WTC11 (cell line): ENCODE data around the gene NOS3.

Source experiments
- NR3C1 ChIP-seq: sonication (generic); formaldehyde crosslinking; conservative IDR thresholded peaks from 2 replicates; pipeline ENCODE4 v1.8.1; 2023; ENCODE audit warnings: low read depth, mild to moderate bottlenecking, missing genetic modification reagents
- TEAD4 ChIP-seq: sonication (generic); formaldehyde crosslinking; IDR thresholded peaks from 2 replicates; pipeline ENCODE4 v1.8.0; 2022; ENCODE audit warnings: mild to moderate bottlenecking, missing genetic modification reagents
- TF ChIP-seq, protein P1 (sequence below): sonication (generic); formaldehyde crosslinking; IDR thresholded peaks from 2 replicates; pipeline ENCODE4 v1.8.1; 2022; ENCODE audit warnings: low read depth, missing genetic modification reagents, borderline replicate concordance
- TF ChIP-seq, protein P2 (sequence below): fragments of 200-600 bp; IDR thresholded peaks from 2 replicates; pipeline ENCODE4 v1.8.0; 2022; ENCODE audit warnings: antibody characterized with exemption
- TF ChIP-seq, protein P3 (sequence below): sonication (generic); formaldehyde crosslinking; IDR thresholded peaks from 2 replicates; pipeline ENCODE4 v1.8.0; 2022; ENCODE audit warnings: mild to moderate bottlenecking, missing genetic modification reagents
- TF ChIP-seq, protein P4 (sequence below): sonication (generic); formaldehyde crosslinking; IDR thresholded peaks from 2 replicates; pipeline ENCODE4 v1.8.0; 2022; ENCODE audit warnings: mild to moderate bottlenecking, missing genetic modification reagents

DNA sequence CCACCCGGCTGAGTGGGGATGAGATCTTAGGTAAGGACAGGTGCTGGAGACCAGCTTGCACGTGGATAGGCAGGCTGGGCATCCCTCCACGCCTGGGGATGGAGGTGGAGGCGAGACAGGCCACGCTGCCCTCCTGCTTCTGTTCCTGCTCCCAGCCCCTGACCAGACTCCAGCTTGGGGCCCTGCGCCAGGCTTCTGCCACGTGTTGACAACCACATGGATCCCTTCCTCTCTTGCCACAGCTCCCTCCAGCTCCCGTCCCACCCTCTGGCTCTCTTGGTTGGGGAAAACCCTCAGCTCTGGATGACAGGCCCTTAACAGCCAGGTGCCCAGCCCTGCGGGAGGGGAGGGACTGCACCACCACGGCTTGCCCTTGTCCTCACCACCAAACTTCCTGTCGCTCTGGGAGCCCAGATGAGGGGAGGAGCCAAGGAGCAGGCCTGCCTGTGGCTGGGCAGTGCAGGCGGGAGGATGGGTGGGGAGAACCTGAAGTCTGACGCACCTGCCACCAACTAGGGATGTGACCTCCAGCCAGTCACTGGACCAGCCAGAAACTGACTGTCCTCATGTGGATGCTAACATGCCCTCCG lies 48.7 kb upstream of the NOS3 start:
- TF ChIP-seq, protein P1, sequence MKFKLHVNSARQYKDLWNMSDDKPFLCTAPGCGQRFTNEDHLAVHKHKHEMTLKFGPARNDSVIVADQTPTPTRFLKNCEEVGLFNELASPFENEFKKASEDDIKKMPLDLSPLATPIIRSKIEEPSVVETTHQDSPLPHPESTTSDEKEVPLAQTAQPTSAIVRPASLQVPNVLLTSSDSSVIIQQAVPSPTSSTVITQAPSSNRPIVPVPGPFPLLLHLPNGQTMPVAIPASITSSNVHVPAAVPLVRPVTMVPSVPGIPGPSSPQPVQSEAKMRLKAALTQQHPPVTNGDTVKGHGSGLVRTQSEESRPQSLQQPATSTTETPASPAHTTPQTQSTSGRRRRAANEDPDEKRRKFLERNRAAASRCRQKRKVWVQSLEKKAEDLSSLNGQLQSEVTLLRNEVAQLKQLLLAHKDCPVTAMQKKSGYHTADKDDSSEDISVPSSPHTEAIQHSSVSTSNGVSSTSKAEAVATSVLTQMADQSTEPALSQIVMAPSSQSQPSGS (CRISPR knock-in tag): no peak
- TF ChIP-seq, protein P2, sequence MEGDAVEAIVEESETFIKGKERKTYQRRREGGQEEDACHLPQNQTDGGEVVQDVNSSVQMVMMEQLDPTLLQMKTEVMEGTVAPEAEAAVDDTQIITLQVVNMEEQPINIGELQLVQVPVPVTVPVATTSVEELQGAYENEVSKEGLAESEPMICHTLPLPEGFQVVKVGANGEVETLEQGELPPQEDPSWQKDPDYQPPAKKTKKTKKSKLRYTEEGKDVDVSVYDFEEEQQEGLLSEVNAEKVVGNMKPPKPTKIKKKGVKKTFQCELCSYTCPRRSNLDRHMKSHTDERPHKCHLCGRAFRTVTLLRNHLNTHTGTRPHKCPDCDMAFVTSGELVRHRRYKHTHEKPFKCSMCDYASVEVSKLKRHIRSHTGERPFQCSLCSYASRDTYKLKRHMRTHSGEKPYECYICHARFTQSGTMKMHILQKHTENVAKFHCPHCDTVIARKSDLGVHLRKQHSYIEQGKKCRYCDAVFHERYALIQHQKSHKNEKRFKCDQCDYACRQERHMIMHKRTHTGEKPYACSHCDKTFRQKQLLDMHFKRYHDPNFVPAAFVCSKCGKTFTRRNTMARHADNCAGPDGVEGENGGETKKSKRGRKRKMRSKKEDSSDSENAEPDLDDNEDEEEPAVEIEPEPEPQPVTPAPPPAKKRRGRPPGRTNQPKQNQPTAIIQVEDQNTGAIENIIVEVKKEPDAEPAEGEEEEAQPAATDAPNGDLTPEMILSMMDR: no peak
- no peak for TF ChIP-seq TEAD4 (CRISPR knock-in tag)
- TF ChIP-seq NR3C1 (CRISPR knock-in tag): no peak
- TF ChIP-seq, protein P3, sequence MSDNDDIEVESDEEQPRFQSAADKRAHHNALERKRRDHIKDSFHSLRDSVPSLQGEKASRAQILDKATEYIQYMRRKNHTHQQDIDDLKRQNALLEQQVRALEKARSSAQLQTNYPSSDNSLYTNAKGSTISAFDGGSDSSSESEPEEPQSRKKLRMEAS: no peak
- TF ChIP-seq, protein P4, sequence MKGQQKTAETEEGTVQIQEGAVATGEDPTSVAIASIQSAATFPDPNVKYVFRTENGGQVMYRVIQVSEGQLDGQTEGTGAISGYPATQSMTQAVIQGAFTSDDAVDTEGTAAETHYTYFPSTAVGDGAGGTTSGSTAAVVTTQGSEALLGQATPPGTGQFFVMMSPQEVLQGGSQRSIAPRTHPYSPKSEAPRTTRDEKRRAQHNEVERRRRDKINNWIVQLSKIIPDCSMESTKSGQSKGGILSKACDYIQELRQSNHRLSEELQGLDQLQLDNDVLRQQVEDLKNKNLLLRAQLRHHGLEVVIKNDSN (CRISPR knock-in tag): no peak
